ENCODE data around the gene SUN1.
"Not testable (repeated sequence)": the region's sequence is repeated elsewhere in the genome, so short reads cannot be mapped to it uniquely, and the experiment has no call there.

SUN1 gene, protein sequence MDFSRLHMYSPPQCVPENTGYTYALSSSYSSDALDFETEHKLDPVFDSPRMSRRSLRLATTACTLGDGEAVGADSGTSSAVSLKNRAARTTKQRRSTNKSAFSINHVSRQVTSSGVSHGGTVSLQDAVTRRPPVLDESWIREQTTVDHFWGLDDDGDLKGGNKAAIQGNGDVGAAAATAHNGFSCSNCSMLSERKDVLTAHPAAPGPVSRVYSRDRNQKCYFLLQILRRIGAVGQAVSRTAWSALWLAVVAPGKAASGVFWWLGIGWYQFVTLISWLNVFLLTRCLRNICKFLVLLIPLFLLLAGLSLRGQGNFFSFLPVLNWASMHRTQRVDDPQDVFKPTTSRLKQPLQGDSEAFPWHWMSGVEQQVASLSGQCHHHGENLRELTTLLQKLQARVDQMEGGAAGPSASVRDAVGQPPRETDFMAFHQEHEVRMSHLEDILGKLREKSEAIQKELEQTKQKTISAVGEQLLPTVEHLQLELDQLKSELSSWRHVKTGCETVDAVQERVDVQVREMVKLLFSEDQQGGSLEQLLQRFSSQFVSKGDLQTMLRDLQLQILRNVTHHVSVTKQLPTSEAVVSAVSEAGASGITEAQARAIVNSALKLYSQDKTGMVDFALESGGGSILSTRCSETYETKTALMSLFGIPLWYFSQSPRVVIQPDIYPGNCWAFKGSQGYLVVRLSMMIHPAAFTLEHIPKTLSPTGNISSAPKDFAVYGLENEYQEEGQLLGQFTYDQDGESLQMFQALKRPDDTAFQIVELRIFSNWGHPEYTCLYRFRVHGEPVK

DNA sequence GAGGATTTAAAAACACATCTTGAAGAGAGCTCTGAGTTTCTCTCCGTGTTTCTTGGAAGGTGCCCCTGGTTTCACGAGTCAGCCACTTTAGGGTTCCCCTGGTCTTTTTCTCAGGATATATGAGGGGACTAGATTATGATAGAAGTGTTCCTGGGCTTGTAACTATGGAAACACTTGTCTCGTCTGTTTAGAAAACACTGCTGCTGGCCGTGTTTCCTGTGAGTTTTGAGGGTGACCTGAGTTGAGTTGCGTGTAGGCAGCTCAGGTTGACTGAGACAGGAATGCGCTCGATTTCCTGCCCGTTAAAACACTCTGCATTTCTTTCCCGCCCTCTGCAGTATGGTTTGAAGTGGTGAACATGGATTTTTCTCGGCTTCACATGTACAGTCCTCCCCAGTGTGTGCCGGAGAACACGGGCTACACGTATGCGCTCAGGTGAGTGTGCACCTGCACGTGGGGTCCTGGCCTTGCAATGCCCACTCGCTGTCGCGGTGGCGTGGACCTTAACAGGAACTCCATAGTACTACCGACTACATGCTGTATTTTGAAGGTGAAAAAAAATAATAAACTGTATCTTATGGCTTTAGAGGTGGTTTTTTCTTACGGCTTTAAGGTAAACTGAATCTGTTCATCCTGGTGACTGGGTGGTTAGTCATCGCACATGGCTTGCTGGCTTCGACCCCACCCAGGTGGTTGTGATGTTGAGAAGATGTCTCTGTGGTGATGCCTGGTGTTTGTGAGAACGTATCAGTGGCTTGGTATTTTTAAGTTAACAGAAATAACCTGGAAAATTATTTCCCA, at the start of gene SUN1:
Gene SUN1 (plus strand): TSS at position 310 of the 801 bp plus-strand sequence. CDS start 49 bp downstream, at position 359.
- DNase-seq, result peak in 1 of 2 experiments; percentile 24

DNA sequence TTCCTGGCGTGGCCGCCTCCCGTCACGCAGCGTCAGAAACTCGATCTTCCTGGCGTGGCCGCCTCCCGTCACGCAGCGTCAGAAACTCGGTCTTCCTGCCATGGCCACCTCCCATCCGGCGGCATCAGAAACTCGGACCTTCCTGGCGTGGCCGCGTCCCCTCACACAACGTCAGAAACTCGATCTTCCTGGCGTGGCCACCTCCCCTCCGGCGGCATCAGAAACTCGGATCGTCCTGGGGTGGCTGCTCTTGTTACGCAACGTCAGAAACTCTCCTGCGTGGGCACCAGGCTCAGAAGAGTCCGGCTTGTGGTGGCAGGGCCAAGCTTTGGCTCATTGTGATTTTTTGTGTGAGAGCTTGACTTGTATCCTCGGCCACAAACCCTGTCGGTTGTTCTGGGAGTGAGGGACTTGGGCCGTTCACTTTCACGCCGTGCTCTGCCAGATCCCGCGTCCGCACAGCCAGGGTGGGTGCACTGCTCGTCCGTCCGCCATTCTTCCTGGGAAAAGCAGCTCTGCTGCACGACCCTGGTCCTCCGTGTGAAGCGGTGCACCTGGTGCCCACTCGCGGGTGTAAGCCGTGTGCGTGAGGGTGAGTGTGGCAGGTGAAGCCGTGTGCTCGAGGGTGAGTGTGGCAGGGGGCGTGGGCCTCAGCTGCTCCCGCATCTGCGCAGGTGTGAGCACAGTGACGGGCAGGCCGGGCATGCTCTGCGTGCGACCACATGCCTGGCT, 49.4 kb upstream of the SUN1 start:
- no peak for DNase-seq

DNA sequence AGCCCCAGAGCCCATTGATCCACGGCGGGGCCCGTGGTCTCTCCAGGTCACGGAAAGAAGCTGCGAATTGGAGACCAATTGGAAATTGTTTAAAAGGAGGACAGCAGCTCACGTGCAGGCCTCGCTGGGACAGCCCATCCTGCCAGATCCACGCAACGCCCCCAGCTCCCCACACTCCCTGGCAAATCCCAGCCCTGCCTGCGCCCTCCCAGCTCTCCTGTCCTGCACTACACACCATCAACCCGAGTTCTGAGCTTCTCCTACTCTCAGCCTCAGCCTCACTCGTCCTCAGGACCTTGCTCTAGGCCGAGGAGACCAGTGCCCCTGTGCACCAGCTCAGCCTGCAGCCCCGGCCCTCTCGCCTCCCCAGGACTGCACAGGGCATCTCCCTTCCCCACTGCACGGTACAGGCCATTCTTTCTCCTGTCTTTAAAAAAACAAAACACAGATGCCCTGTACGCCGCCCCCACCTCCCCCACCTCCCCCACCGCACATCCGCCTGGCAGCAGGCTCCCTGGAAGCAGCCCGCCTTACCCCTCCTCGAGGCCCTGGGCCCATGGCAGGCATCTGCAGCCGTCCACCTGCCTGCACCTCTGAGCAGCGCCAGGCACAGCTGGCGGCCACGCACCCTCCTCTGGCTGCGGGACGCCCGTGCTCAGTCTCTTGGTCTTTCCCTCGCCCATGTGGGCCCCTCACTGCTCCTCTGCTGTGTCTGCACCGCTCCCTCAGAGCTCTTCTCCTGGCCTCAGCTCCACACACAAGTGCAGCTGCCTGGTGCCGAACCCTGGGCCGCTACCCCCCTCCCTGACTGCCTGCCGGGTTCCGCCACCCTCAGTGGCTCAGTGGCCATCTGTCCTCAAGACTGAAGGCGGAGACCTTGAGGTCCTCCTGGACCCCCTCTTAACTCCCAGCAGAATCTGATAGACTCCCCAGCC, 48.5 kb upstream of the SUN1 start:
- no peak for DNase-seq

DNA sequence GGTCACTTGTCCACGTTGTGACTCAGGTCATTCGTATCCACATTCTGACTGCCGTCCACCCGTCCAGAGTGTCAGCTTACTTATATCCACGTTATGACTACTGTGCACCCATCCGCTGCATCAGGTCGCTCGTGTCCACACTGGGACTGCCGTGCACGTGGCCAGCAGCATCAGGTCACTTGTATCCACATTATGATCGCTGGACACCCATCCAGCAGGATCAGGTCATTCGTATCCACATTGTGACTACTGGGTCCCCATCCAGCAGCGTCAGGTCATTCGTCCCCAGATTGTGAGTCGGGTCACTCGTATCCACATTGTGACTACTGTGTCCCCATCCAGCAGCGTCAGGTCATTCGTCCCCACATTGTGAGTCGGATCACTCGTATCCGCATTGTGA, 47.3 kb upstream of the SUN1 start:
- DNase-seq, result no peak

DNA sequence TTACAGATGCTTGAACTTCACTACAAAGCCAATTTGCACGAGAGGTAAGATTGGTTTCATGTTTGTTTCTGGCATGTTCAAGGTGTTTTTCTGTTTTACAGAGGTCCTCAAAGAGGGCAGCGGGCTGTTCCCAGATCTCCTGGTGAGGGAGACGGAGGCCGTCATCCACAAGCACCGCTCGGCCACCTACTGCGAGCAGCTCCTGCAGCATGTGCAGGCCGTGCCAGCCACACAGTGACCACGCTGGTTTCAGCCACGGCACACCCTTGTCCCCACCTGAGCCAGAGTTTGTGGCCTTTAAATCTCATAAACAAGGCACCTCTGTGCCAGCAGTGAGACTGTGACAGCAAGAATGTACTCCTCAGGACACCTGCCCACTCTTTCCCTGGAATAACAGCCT, 46.9 kb upstream of the SUN1 start:
- no peak for DNase-seq

DNA sequence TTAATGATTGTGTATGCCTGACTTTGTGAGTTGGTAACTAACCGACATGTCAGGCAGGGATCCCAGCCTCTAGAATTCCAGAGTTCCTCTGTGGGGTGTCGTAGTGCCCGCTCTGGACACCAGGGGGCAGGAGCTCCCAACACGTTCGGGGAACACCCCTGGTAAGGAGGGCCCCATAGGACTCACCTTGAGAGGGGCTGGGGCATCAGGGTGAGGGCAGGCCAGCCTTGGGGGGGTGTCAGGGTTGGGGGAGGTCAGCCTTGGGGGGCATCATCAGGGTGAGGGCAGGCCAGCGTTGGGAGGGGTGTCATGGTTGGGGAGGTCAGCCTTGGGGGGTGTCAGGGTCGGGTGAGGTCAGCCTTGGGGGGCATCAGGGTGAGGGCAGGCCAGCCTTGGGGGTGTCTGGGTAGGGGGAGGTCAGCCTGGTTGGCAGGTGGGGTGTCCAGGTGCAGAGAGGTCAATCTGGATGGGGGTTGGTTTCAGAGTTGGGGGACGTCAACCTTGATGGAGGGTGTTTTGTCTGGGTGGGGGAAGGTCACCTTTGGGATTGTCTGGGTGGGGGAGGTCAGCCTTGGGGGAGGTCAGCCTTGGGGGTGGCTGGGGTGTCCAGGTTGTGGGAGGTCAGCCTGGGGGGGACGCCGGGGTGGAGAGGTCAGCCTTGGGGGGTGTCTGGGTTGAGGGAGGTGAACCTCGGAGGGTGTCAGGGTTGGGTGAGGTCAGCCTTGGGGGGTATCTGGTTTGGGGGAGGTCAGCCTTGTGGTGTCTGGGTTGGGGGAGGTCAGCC, 45.6 kb upstream of the SUN1 start:
- peak; percentile 56 to 70 for DNase-seq

DNA sequence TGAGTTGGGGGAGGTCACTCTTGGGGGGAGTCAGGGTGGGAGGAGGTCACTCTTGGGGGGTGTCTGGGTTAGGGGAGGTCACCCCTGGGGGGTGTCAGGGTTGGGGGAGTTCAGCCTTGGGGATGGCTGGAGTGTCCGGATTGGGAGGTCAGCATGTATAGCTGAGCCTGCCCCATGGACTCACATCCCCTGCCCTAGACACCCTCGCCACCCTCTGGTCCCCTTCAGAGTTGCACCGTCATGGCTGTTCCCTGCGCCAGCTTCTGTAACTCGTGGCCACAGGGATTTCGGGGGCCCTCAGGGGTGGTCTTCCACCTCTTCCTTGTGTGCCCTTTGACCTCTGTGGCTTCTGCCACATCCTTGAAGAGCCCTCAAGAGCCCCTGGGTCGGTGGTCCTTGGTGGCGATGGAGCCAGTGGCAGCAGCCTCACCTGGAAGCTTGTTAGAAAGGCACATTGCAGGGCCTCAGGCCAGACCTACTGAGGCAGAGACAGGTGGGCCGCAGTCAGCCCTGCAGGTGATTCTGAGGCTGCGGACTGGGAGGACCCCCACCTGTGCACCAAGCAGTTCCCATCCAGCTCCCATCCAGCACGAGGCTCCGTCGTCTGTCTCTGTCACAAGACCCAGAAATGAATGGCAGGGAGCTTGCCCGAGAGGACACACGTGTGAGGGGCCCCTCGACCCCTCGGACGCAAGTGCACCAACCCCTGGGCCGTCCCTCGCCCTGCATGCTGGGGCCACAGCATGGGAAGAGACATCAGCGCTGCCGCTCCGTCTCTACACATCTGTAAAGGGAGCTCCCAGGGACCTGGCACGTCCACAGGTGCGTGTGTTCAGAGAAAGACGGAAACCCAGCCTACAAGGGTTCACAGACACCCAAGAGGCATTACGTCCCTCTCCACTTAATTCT, 44.7 kb upstream of the SUN1 start:
- DNase-seq, result no peak

DNA sequence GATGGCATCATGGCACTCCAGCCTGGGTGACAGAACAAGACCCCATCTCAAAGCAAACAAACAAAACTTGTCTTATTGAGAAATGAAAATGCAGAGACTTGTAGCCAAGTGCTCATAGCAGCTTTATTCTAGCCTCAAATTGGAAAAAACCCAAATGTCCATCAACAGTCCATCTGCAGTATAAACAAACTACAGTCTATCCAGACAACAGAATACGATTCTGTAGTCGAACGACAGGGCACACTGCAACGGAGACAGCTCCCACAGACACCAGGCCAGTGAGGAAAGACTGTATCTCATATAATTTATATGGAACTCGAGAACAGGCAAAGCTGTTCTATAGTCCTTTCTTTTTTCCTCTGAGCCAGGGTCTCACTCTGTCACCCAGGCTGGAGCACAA, 40.8 kb upstream of the SUN1 start:
- DNase-seq, result no peak

DNA sequence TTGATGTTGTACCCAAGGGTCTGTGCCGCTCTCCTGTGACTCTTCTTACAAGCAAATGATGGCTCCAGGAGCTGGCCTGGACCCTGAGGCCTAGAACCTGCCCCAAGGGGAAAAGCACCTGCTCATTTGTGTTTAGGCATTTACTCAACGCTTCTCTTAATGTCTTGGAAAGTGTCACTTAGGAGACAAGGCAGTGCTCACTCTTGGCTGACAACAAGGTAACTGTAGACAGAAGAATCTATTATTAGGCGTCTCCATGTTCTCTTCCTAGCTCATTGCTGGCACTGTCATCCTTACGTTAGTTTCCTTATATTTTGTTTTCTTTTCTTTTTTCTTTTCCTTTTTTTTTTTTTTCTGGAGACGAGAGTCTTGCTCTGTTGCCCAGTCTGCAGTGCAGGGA, 38.1 kb upstream of the SUN1 start:
- no peak for DNase-seq

DNA sequence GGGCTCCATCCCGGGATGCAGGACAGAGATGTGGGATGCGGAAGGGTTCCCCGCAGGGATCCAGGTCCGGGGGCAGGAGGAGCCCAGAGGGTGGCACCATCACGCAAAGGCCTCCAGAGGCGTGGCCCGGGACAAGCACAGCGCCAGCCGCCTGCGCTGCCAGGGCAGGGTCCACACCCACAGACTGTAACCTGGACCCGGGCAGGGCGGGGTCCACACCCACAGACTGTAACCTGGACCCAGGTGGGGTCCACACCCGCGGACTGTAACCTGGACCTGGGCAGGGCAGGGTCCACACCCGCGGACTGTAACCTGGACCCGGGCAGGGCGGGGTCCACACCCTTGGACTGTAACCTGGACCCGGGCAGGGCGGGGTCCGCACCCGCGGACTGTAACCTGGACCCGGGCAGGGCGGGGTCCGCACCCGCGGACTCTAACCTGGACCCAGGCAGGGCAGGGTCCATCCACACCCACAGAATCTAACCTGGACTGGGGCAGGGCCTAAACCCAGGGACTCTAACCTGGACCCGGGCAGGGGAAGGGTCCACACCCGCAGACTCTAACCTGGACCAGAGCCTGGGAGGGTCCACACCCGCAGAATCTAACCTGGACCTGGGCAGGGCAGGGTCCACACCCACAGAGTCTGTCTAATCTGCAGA, 37.5 kb upstream of the SUN1 start:
- no peak for DNase-seq

DNA sequence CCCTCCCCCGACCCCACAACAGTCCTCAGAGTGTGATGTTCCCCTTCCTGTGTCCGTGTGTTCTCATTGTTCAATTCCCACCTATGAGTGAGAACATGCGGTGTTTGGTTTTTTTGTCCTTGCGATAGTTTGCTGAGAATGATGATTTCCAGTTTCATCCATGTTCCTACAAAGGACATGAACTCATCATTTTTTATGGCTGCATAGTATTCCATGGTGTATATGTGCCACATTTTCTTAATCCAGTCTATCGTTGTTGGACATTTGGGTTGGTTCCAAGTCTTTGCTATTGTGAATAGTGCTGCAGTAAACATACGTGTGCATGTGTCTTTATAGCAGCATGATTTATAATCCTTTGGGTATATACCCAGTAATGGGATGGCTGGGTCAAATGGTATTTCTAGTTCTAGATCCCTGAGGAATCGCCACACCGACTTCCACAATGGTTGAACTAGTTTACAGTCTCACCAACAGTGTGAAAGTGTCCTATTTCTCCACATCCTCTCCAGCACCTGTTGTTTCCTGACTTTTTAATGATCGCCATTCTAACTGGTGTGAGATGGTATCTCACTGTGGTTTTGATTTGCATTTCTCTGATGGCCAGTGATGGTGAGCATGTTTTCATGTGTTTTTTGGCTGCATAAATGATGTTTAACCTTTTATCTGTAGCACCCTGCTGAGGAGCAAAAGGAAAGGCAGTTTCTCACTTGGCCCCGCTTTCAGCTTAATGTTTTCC, 35.7 kb upstream of the SUN1 start:
- DNase-seq, result not testable (repeated sequence)

DNA sequence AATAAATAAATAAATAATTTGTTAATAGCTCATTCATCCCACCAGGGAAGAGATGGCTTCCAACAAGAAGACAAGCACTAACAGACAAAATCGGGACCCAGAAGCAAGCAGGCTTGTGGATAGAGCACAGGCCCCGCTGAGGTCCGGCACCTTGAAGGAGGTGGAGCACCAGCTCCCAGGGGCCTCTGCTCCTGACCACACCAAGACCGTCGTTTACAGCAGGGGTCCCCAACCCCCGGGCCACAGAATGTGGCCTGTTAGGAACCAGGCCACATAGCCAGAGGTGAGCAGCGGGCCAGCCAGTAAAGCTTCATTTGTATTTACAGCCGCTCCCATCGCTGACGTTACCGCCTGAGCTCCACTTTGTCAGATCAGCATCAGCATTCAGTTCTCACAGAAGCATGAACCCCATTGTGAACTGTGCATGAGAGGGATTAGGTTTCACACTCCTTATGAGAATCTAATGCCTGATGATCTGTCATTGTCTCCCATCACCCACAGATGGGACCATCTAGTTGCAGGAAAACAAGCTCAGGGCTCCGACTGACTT, 33.3 kb upstream of the SUN1 start:
- no peak for DNase-seq

DNA sequence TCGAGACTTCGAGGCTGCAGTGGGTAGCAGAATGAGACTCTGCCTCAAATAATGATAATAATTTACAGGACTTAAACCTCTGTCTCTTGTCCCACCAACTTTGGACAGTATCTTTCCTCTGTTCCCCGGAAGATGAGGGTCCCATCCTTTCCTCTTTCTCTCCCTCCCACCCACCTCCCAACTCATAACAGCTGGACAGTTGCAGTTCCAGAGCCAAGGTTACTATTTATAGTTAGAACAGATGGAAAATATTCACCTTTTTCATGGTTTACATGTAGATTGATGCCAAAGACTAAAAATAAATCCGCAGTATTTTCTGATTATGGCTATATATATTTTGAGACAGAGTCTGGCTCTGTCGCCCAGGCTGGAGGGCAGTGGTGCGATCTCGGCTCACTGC, 31.6 kb upstream of the SUN1 start:
- no peak for DNase-seq

DNA sequence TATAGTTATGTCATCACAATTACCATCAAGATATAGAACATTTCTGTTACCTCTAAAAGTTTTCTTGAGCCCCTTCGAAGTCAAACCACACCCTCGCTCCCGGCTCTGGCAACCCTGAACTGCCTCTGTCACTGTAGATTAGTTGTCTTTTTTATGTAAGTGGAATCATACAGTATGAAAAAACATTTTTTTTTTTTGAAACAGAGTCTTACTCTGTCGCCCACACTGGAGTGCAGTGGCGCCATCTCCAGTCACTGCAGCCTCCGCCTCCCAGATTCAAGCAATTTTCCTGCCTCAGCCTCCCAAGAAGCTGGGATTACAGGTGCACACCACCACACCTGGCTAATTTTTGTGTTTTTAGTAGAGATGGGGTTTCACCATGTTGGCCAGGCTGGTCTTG, 30.9 kb upstream of the SUN1 start:
- DNase-seq, result not testable (repeated sequence)

DNA sequence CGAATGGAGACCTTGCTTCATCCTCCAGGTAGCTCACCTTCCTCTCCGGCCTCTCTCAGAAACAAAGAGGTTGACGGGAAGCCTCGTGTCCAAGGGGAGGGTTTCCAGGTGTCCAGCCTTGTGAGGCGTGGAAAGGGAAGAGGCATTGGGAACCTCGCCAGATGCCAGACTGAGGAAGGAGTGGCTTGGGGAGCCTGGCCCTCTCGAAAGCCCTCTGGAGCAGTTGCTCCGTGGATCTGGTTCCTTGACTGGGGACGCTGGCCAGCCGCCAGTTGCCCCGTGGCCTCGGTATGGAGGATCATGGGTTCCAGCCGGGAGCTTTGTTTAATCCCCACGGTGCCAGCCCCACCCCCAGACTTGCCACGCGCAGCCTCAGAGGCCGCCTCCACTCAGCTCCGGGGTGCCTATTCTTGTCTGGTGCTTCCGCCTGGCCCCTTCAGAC, 30.3 kb upstream of the SUN1 start:
- DNase-seq, result peak in 1 of 2 experiments; percentile 13

DNA sequence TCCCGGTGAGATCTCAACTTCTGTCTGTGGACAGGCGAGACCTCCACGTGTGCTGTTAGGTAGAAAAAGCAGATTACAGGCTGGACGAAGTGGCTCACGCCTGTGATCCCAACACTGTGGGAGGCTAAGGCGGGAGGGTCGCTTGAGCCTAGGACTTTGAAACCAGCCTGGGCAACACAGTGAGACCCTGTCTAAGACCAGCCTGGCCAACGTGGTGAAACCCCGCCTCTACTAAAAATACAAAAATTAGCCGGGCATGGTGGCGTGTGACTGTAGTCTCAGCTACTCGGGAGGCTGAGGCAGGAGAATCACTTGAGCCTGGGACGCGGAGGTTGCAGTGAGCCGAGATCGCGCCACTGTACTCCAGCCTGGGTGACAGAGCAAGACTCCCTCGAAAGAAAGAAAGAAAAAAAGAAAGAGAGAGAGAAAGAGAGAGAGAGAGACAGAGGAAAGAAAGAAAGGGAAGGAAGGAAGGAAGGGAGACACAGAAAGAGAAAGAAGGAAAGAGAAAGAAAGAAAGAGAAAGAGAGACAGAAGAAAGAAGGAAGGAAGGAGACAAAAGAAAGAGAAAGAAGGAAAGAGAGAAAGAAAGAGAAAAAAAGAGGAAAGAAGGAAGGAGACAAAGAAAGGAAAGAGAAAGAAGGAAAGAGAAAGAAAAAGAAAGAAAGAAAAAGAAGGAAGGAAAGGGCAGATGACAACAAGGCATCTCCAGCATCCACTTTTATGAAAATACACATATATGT, 29.6 kb upstream of the SUN1 start:
- DNase-seq, result no peak

DNA sequence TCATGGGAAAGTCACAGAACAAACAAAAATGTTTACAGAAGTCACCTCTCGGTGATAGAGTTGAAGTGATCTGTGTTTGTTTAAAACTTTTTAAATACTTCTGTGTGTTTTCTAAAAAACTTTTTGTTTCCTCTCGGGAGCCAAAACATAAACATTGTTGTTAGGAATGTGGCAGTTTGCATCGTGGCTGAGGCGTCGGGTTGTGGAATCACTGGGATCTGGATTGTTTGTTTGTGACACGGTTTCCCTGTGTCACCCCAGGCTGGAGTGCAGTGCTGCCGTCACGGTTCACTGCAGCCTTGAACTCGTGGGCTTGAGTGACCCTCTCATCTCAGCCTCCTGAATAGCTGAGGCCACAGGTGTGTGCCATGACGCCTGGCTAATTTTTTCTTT, 29.0 kb upstream of the SUN1 start:
- no peak for DNase-seq

All from NCI-H2081 (cell line).